ENCODE data around the gene CDC5L.

GRCh38 chr6:44388135-44388487 is 605 bp downstream of the CDC5L start:
- TF ChIP-seq CTCF (IDR thresholded peaks at IDR 0.05) (no peak), POLR2A (IDR thresholded peaks at IDR 0.05) (no peak), POLR2AphosphoS5 (IDR thresholded peaks at IDR 0.05; ENCODE audit: insufficient read depth in 1 of 2, low read depth in 1 of 2) (no peak)
